BE2C (cell line): ENCODE results near the gene CDYL2. TPM values are rescaled to one million over a fixed set of nuclear protein-coding genes. Genes with fewer than 3 reads are reported as not detected.
A peak's percentile ranks its signal among the peaks of the same experiment; 100 is the strongest.

Experiments
- DNase-seq: peaks from one replicate; pipeline ENCODE4 v3.0.0-alpha.2; 2020
- H3K27me3 ChIP-seq: fragments of 250-450 bp; sonication (Bioruptor Pico); 2 replicates; pipeline ENCODE4 v1.5.1; 2020; ENCODE audit warnings: mild to moderate bottlenecking
- H3K36me3 ChIP-seq: fragments of 250-450 bp; sonication (Bioruptor Pico); 2 replicates; pipeline ENCODE4 v1.5.1; 2020; ENCODE audit warnings: mild to moderate bottlenecking
- H3K4me1 ChIP-seq: fragments of 250-450 bp; sonication (Bioruptor Pico); 2 replicates; pipeline ENCODE4 v1.5.1; 2020
- H3K4me3 ChIP-seq: 2 replicates; pipeline ENCODE4 v1.5.1; 2011; ENCODE audit warnings: low read depth, low read length
- H3K9me3 ChIP-seq: fragments of 250-450 bp; sonication (Bioruptor Pico); 2 replicates; pipeline ENCODE4 v1.5.1; 2020
- polyA plus RNA-seq: library from polyadenylated mRNA; unstranded; fragments of >200 nt; gene quantifications from one replicate; pipeline ENCODE4 v1.2.1, GENCODE V29; 2012; ENCODE audit warnings: low read depth, missing spikeins; ENCODE audit not compliant: insufficient read length, insufficient read depth
- TF ChIP-seq, protein P1 (sequence below): IDR thresholded peaks from 2 replicates; pipeline ENCODE4 v1.5.1; 2012; ENCODE audit warnings: mild to moderate bottlenecking, low read depth, low read length

CDYL2 gene, protein sequence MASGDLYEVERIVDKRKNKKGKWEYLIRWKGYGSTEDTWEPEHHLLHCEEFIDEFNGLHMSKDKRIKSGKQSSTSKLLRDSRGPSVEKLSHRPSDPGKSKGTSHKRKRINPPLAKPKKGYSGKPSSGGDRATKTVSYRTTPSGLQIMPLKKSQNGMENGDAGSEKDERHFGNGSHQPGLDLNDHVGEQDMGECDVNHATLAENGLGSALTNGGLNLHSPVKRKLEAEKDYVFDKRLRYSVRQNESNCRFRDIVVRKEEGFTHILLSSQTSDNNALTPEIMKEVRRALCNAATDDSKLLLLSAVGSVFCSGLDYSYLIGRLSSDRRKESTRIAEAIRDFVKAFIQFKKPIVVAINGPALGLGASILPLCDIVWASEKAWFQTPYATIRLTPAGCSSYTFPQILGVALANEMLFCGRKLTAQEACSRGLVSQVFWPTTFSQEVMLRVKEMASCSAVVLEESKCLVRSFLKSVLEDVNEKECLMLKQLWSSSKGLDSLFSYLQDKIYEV
- 1.8 TPM for polyA plus RNA-seq

DNA sequence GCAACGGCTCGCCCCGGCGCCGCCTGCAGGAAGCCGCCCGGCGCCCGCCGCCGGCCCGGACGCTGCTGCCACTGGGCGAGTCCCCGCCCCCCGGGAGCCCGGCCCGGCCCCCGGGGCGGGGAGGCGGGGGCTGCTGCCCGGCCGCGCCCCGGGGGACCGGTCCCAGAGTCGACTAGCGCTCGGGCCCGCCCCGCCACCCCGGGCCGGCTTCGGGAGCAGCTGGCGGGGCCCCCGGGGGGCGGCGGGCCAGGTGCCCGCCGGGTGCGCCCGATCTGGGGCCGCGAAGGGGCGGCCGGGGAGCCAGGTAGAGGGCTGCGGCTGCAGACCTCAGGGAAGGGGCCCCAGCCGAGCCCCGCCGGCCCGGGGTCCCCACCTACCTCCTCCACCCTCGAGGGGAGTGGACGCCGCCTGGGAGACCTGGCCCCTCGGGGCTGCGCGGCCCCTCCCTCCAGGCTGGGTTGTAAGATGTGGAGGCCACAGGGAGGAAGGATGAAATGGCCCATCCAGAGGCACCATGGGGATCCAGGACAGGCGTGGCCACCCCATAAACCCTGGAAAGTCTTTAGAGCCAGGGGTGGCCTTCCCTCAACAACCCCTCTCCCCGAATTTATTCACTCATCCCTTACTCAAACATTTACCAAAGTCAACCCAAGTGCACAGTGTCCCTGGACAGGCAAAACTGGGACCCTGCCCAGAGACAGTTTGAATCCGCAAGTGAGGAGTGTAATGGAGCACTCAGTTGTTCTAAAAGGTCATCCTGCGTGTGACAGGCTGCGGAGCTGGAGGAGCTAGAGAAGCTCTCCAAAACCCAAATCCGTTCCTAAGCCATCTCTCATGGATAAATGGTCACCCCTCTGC is at the start of gene CDYL2:
Gene CDYL2, minus strand, starts transcription at position 73 of the 858 bp plus-strand sequence. CDS start 425 bp downstream, outside the sequence.
- Histone ChIP-seq H3K36me3 (no peaks in the 10 kb centered on the region), H3K9me3 (no peaks in the 10 kb centered on the region; the same call in 1 of the 2 replicates), H3K4me1 (no peaks in the 10 kb centered on the region), H3K27me3 (peaks cover 13% of the 10 kb centered on the region), H3K4me3 (peak within 1 kb of the TSS; percentile 26; the same call in 1 of the 2 replicates)
- peak; percentile 7 for DNase-seq
- TF ChIP-seq, protein P1, sequence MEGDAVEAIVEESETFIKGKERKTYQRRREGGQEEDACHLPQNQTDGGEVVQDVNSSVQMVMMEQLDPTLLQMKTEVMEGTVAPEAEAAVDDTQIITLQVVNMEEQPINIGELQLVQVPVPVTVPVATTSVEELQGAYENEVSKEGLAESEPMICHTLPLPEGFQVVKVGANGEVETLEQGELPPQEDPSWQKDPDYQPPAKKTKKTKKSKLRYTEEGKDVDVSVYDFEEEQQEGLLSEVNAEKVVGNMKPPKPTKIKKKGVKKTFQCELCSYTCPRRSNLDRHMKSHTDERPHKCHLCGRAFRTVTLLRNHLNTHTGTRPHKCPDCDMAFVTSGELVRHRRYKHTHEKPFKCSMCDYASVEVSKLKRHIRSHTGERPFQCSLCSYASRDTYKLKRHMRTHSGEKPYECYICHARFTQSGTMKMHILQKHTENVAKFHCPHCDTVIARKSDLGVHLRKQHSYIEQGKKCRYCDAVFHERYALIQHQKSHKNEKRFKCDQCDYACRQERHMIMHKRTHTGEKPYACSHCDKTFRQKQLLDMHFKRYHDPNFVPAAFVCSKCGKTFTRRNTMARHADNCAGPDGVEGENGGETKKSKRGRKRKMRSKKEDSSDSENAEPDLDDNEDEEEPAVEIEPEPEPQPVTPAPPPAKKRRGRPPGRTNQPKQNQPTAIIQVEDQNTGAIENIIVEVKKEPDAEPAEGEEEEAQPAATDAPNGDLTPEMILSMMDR: no peak

DNA sequence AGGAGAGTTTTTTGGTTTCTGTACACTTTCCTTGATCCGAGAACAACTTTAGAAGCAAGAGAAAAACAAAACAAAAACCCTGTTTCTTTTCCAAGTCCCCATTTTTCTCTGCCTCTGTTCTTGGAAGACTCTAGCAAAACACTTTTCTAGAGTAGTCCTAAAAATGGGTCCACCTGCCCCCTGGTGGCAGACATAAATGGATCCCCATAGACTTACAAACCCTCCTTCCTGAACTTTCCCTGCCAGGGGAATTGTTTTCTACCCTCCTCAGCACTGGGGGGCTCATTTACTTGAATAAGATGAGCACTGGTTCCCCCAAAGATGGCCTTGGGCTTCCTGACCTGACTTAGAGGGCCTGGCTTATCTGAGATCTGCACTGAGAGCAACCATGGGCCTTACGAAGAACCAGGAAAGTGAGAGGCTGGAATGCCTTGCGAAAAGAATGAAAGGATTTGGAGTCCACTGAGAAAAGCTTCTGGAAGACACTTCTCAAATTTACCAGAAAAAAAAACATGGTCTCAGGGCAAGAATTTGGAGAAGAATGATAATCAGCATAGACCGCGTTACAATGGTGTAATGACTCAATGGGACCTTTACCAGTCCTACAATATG is 48.0 kb upstream of the CDYL2 start:
- Histone ChIP-seq H3K4me3 (no peak overlapping the region), H3K27me3 (no peaks in the 10 kb centered on the region), H3K36me3 (no peaks in the 10 kb centered on the region), H3K4me1 (no peaks in the 10 kb centered on the region), H3K9me3 (no peaks in the 10 kb centered on the region)
- DNase-seq: peak; percentile 6
- TF ChIP-seq, protein P1: peak; percentile 33

DNA sequence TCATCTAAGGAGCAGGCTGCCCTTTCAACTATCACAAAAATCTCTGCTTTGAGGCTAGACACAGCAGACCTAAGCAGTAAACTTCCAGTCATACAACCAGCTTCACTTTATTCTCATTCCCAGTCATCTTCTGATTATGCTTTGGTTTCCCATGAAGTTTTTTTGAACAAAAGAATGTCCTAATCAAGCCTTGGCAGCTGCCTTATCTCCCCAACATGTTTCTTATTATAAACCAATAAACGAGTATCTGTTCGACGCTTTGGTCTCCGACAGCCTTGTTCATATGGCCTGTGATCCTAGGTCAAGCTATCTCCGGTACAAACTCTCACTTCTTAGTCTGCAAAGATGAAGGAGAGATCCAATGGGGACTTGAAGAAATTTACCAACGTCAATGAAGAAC is 47.4 kb upstream of the CDYL2 start:
- DNase-seq: no peak
- TF ChIP-seq, protein P1: no peak
- no peaks in the 10 kb centered on the region for H3K4me1 ChIP-seq
- H3K36me3 ChIP-seq: no peaks in the 10 kb centered on the region
- no peaks in the 10 kb centered on the region for H3K27me3 ChIP-seq
- no peak overlapping the region for H3K4me3 ChIP-seq
- H3K9me3 ChIP-seq: no peaks in the 10 kb centered on the region

DNA sequence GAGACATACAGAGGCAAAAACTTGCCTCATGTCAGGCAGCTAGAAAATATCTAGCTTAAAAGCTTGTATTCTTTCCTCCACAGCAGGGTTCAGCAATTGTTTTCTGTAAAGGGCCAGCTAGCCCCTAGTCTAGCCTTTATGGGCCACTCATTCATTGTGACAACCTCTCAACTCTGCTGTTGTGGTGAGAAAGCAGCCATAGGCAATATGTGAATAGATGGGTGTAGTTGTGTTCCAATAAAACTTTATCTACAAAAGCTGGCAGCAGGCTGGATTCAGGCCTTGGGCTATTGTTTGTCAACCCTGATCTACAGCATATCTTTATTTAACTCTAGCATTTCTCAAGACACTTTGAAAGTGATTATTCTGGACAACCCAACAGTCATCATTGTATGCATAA is 46.4 kb upstream of the CDYL2 start:
- no peaks in the 10 kb centered on the region for H3K4me1 ChIP-seq
- no peak for DNase-seq

DNA sequence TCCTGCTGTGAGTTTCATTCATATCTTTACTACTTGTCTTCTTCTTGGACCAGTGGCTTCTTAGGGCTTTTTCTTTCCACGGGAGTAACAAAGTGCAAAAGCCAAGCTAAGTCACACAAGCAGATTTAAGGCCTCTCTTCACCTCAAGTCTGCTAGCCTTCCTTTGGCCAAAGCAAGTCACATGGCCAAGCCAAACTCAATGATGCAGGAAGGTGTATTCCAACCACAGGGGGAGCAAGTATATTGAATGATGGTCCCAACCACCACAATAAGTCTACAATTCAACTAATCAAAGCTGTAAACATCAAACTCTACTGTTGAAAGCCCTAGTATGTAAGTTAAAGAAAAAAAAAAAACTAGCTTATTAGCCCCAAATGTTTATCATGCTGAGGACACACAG is 44.5 kb upstream of the CDYL2 start:
- no peak overlapping the region for H3K4me3 ChIP-seq
- no peaks in the 10 kb centered on the region for H3K36me3 ChIP-seq
- H3K9me3 ChIP-seq: no peaks in the 10 kb centered on the region
- TF ChIP-seq, protein P1: no peak
- no peaks in the 10 kb centered on the region for H3K27me3 ChIP-seq
- H3K4me1 ChIP-seq: no peaks in the 10 kb centered on the region
- DNase-seq: no peak

More for the DNA sequence above, 46.4 kb upstream of the CDYL2 start:
- Histone ChIP-seq H3K36me3 (no peaks in the 10 kb centered on the region), H3K27me3 (no peaks in the 10 kb centered on the region), H3K9me3 (no peaks in the 10 kb centered on the region), H3K4me3 (no peak overlapping the region)
- TF ChIP-seq, protein P1: no peak
